Stimulated activated naive CD8-positive, alpha-beta T cell treated with anti-CD3 and anti-CD28 coated beads, Interleukin-15, Interleukin-2, amounts not matched to agents 100 ng/mL and 50 ng/mL, for 24 hours (primary cell): ENCODE results near the gene ADAD2.
A peak's percentile ranks its signal among the peaks of the same experiment; 100 is the strongest.

Experiments used
- H3K27ac Mint-ChIP-seq: one replicate; pipeline ENCODE4 v1.8.0; 2021; ENCODE audit warnings: mild to moderate bottlenecking, mixed read lengths
- H3K27me3 Mint-ChIP-seq: one replicate; pipeline ENCODE4 v1.8.0; 2021; ENCODE audit warnings: mixed read lengths
- H3K36me3 Mint-ChIP-seq: one replicate; pipeline ENCODE4 v1.8.0; 2021; ENCODE audit warnings: low read depth, mixed read lengths
- H3K4me1 Mint-ChIP-seq: one replicate; pipeline ENCODE4 v1.8.0; 2021; ENCODE audit warnings: low read depth, mixed read lengths
- H3K4me3 Mint-ChIP-seq: one replicate; pipeline ENCODE4 v1.8.0; 2021; ENCODE audit warnings: mild to moderate bottlenecking, mixed read lengths
- H3K9me3 Mint-ChIP-seq: one replicate; pipeline ENCODE4 v1.8.0; 2021; ENCODE audit warnings: mixed read lengths

ADAD2 gene

DNA sequence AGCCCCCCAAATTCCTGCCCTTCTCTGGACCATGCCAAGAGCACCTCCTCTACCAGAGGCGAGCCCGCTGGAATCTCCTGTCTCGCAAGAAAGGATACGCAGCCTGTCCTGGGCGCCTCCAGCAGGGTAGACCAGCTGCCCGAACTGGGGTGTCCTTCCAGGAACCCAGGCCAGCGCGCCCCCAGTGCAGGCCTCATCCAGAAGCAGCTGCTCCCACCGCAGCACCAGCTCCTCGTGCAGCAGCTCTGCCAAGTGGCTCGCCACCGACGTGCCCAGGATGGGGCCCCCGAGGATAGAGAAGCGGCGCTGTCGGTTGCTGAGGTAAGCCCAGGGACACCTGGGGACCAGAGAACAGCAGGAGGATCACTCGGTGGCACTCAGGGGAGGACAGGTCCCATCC lies 8.9 kb upstream of the ADAD2 start:
- Mint-ChIP-seq H3K4me3 (no peak overlapping the region), H3K27ac (no peak overlapping the region), H3K4me1 (peaks cover 28% of the 10 kb centered on the region), H3K36me3 (peaks cover 35% of the 10 kb centered on the region), H3K27me3 (no peaks in the 10 kb centered on the region), H3K9me3 (no peaks in the 10 kb centered on the region)

DNA sequence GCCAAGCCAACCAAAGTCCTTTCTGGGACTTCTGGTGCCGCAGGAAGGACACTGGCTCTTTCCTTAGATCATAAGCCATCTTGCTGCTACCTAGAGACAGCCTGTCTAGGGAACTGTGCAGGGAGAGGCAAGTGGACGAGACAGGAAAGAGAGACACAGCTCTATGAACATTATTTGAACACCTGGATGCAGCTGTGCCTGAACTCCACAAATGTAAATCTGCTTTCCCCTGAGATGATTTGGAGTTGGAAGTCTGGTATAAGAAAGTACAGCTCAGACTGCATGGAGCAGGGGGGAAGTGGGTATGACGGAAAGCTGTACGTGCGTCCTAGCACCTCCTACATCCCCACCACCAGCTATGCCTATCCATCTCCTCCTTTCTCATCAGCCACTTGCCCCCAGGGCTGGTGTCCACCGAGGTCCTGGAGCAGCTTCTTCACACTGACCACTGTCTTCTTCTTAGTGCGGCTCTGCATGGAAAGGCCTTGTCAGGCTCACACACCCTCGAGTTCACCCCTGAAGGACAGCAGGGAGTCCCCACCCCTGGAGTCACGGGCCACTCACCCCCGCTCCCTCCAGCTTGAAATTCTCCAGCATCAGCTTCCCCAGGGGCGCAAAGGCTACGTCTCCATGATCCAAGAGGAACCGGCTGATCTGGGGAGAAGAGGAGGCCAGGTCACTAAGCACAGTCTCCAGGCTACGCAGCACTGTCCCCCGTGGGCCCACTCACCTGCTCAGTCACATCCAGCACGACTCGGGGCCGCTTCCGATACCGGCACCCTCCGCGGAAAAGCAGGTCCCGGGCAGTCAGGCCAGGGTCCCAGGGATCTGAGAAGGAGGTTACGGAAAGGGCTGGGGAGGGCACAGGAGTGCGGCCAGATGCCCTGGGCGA lies 8.0 kb upstream of the ADAD2 start:
- no peaks in the 10 kb centered on the region for H3K9me3 Mint-ChIP-seq
- peaks cover 31% of the 10 kb centered on the region for H3K36me3 Mint-ChIP-seq
- H3K27ac Mint-ChIP-seq: no peak overlapping the region
- H3K27me3 Mint-ChIP-seq: no peaks in the 10 kb centered on the region
- H3K4me3 Mint-ChIP-seq: no peak overlapping the region
- H3K4me1 Mint-ChIP-seq: peaks cover 24% of the 10 kb centered on the region

DNA sequence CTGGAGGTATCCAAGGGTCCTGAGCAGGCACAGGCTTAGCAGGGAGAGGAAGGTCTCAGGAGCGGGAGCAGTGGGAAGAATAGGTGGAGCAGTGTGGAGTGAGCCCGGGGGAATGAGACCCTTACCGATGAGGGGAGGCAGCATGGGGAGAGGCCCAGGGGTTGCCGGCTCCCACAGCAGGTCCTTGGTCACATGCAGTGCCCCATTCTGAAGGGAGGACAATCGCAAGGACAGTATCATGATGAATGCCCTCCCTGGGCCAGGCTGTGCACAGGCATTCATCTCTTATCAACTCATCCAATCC lies 7.4 kb upstream of the ADAD2 start:
- Mint-ChIP-seq H3K36me3 (peaks cover 27% of the 10 kb centered on the region), H3K27ac (no peak overlapping the region), H3K4me3 (no peak overlapping the region)

DNA sequence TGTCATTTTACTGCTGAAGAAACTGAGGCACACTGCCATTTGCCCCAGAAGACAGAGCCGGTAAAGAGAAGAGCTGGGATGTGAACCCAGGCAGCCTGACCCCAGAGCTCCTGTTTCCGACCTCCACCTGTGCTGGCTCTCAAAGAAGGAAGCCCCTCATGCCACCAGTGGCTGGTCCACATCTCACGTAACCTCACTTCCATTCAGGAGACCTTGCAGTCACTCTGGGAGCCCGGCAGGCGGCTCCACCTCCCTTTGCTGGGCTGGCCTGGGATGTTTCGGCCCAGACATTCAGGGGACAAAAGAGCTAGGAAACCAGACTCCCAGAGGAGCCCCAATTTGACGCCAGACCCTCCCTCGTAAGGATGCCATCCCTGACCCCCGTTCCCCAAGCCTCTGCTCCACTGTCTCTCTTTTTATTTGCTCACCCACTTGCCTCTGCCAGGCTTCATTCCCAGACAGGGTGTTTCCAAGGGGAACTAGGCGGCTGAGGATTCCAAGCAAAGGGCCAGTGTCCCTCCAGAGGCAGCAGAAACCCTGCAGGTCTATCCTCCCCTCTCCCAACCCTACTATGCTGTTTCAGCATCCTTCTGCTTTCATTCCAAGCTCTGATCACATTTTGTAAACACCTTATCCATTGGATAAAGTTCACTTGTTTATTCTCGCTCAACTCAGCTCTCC lies 6.9 kb upstream of the ADAD2 start:
- Mint-ChIP-seq H3K27me3 (no peaks in the 10 kb centered on the region), H3K4me3 (peak overlapping the region; percentile 14), H3K9me3 (no peaks in the 10 kb centered on the region), H3K4me1 (peaks cover 19% of the 10 kb centered on the region), H3K27ac (peak overlapping the region; percentile 21), H3K36me3 (peaks cover 27% of the 10 kb centered on the region)

More for the DNA sequence above, 7.4 kb upstream of the ADAD2 start:
- H3K9me3 Mint-ChIP-seq: no peaks in the 10 kb centered on the region
- H3K27me3 Mint-ChIP-seq: no peaks in the 10 kb centered on the region
- H3K4me1 Mint-ChIP-seq: peaks cover 19% of the 10 kb centered on the region

DNA sequence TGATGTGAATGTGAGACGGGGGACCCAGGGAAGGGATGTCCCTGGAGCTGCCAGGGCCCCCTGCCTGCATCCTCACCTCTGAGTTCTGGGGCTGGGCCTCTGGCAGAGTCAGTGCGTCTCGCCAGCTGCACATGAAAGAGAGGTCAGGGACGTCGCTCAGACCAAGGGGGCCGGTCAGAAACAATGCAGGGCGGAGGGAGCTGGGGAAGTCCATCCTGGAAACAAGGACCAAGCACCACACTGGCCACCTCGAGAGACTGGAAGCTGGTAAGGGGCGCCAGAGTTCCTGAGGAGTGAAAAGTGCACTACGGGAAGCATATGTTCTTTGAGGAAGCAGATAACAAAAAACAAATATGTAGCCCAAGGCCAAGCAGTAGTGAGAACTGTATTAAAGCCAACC lies 6.2 kb upstream of the ADAD2 start:
- Mint-ChIP-seq H3K9me3 (no peaks in the 10 kb centered on the region), H3K27me3 (no peaks in the 10 kb centered on the region), H3K4me3 (peak overlapping the region; percentile 94), H3K27ac (peak overlapping the region; percentile 60), H3K4me1 (peaks cover 19% of the 10 kb centered on the region), H3K36me3 (peaks cover 27% of the 10 kb centered on the region)

DNA sequence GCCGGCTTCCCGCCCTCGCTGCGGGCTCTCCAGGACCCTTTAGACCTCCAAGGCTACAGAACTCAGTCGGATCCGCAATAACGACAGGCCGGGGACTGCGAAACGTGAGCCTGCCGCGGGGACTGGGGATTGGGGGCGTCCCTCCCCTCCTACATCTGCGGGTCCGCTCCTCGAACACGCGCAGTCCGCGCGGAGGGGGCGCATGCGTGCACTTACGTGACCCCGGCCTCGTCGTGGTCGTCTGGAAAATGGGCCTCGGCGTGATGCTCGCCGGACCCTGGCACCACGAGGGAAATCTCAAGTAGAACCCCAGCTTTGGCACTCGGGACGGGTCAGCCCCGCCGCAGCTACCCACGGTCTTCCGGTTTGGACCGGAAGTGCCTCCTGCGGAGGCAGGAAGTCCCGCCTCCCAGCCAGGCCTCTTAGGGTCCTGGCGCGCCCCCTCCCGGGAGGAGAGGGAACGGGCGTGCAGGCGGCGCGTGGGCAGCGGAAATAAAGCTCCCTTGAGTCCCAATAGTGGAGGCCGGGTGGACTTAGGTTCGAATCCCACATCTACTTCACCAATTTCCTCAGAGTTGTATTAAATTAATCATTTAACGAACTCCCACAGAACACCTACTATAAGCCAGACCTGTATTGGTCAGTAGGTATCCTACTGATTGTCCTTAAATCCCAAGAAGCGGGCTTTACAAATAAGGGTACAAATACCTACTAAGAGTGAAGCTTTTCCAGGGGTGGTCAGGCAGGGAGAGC lies 4.1 kb upstream of the ADAD2 start, which contains the start of gene TAF1C:
Gene TAF1C (minus strand): TSS at position 373 of the 753 bp plus-strand sequence. CDS start 2,069 bp downstream, outside the sequence.
- H3K36me3 Mint-ChIP-seq: peaks cover 27% of the 10 kb centered on the region
- H3K4me1 Mint-ChIP-seq: peaks cover 19% of the 10 kb centered on the region
- peak within 1 kb of the TSS; percentile 83 for H3K27ac Mint-ChIP-seq
- H3K4me3 Mint-ChIP-seq: peak within 1 kb of the TSS; percentile 94
- H3K9me3 Mint-ChIP-seq: no peaks in the 10 kb centered on the region
- H3K27me3 Mint-ChIP-seq: no peaks in the 10 kb centered on the region

DNA sequence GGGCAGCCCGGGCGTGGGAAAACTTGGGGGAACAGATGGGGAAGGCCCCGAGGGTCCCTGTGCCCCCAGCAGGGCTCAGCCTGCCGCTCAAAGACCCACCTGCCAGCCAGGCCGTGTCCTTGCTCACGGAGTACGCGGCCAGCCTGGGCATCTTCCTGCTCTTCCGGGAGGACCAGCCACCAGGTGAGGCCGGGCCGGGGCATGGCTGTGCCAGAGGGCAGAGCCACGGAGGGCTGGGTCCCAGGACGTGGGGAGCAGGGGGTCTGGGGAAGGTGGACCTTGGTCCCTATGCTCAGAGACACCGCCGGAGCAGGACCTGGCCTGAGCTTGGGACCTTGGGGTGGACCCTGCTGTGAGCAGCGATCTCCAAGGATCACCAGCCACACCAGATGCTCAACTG lies 509 bp downstream of the ADAD2 start:
- H3K27ac Mint-ChIP-seq: no peak overlapping the region
- H3K4me3 Mint-ChIP-seq: no peak overlapping the region
- peaks cover 18% of the 10 kb centered on the region for H3K4me1 Mint-ChIP-seq
- H3K36me3 Mint-ChIP-seq: no peaks in the 10 kb centered on the region
- H3K9me3 Mint-ChIP-seq: no peaks in the 10 kb centered on the region
- H3K27me3 Mint-ChIP-seq: no peaks in the 10 kb centered on the region

DNA sequence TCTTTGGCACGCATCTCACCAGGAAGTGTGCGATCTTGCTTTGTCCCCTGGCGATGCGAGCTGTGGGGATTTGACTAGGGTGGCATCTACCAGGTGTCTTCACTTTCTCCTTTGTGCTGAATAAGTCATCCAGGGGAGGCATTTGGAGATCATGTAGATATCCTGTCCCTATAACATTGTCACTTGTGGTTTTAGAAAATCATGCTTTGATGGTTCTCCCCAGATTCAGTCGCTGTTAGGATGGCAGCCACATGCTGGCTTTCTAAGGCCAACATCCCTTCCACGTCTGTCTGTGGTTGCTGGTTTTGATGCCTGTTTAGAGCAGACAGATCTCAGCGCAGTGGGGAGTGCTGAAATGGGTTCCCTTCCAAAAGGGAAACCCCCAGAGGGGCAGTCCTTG lies 2.5 kb downstream of the ADAD2 start:
- H3K36me3 Mint-ChIP-seq: no peaks in the 10 kb centered on the region
- H3K27me3 Mint-ChIP-seq: no peaks in the 10 kb centered on the region
- no peaks in the 10 kb centered on the region for H3K9me3 Mint-ChIP-seq
- peaks cover 18% of the 10 kb centered on the region for H3K4me1 Mint-ChIP-seq
- H3K4me3 Mint-ChIP-seq: peak overlapping the region; percentile 70
- peak overlapping the region; percentile 76 for H3K27ac Mint-ChIP-seq

DNA sequence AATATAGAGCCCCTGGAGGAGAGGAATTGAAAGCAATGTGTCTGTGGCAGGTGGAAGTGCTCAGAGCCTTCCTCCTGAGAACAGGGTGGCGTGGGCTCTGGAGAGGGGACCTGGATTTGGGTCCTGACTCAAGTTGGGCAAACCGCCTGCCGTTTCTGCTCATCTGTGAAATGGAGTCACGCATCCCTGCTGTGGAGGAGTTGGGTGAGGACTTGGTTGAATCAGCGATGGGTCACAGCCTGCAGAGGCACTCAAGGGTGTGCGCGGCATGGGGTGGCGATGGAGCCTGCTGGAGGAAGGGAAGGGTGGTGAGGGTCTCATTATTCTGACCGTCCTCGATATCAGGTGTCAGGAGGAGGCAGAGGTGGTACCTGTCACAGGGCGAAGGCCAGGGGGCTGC lies 3.1 kb downstream of the ADAD2 start:
- Mint-ChIP-seq H3K27me3 (no peaks in the 10 kb centered on the region), H3K36me3 (no peaks in the 10 kb centered on the region), H3K4me3 (peak overlapping the region; percentile 70), H3K4me1 (peaks cover 18% of the 10 kb centered on the region), H3K27ac (peak overlapping the region; percentile 76), H3K9me3 (no peaks in the 10 kb centered on the region)

DNA sequence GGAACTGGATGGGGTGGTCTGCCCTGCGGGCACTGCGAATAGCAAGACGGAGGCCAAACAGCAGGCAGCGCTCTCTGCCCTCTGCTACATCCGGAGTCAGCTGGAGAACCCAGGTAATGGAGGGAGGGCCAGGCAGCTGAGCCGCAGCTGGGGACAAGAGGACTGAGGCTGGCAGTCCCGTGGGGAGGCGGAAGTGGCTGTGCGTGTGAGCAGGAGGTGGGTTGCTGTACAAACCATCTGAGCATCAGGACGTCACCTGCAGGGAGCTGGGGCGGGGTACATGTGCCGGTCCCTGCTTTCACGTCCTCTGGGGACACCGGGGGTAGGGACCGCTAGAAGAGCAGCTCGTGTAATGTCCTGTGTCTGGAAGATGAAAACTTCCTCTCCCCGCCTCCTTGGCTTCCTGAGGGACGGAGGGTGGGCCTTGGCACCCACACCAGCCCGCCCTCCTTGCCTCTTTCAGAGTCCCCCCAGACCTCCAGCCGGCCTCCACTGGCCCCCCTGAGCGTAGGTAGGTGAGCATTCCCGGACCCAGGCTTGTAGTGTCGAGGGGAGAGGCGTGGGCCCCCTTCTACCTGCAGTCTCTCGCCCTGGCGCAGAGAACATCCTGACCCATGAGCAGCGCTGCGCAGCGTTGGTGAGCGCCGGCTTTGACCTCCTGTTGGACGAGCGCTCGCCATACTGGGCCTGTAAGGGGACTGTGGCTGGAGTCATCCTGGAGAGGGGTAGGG lies 3.7 kb downstream of the ADAD2 start:
- peak overlapping the region; percentile 70 for H3K4me3 Mint-ChIP-seq
- peaks cover 18% of the 10 kb centered on the region for H3K4me1 Mint-ChIP-seq
- H3K27ac Mint-ChIP-seq: peak overlapping the region; percentile 76
- H3K36me3 Mint-ChIP-seq: no peaks in the 10 kb centered on the region
- no peaks in the 10 kb centered on the region for H3K9me3 Mint-ChIP-seq
- H3K27me3 Mint-ChIP-seq: no peaks in the 10 kb centered on the region

DNA sequence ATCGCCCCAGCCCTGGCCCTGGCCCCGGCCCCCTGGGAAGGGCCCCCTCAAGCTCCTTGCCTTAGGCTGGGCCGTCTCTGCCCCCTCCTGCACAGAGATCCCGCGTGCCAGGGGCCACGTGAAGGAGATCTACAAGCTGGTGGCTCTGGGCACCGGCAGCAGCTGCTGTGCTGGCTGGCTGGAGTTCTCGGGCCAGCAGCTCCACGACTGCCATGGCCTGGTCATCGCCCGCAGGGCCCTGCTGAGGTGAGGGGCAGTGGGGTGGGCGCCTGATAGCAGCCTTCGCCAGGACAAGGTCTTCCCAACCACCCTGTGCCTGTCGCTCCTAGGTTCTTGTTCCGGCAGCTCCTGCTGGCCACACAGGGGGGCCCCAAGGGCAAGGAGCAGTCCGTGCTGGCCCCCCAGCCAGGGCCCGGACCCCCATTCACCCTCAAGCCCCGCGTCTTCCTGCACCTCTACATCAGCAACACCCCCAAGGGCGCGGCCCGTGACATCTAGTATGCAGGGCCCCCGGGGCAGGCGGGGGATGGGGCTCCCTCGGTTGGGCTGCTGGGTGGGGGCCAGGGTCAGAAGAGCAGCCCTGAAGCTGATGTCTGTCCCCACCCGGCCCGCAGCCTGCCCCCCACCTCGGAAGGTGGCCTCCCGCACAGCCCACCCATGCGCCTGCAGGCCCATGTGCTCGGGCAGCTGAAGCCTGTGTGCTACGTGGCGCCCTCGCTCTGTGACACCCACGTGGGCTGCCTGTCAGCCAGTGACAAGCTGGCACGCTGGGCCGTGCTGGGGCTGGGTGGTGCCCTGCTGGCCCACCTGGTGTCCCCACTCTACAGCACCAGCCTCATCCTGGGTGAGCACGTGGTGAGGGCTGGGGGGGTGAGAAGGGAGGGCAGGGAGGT lies 4.5 kb downstream of the ADAD2 start:
- Mint-ChIP-seq H3K27ac (no peak overlapping the region), H3K9me3 (no peaks in the 10 kb centered on the region), H3K4me3 (no peak overlapping the region), H3K4me1 (peaks cover 18% of the 10 kb centered on the region), H3K27me3 (no peaks in the 10 kb centered on the region), H3K36me3 (no peaks in the 10 kb centered on the region)

DNA sequence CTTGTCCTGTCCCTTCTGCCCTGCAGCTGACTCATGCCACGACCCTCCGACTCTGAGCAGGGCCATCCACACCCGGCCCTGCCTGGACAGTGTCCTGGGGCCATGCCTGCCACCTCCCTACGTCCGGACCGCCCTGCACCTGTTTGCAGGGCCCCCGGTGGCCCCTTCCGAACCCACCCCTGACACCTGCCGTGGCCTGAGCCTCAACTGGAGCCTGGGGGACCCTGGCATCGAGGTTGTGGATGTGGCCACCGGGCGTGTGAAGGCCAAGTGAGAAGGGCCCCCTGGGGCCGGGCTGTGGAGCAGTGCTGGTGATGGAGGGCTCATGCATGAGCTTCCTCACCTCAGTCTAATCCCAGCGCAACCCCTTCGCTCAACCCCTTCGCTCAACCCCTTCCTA lies 5.1 kb downstream of the ADAD2 start:
- Mint-ChIP-seq H3K36me3 (no peaks in the 10 kb centered on the region), H3K9me3 (no peaks in the 10 kb centered on the region), H3K4me1 (peaks cover 18% of the 10 kb centered on the region), H3K4me3 (no peak overlapping the region), H3K27ac (no peak overlapping the region), H3K27me3 (no peaks in the 10 kb centered on the region)

DNA sequence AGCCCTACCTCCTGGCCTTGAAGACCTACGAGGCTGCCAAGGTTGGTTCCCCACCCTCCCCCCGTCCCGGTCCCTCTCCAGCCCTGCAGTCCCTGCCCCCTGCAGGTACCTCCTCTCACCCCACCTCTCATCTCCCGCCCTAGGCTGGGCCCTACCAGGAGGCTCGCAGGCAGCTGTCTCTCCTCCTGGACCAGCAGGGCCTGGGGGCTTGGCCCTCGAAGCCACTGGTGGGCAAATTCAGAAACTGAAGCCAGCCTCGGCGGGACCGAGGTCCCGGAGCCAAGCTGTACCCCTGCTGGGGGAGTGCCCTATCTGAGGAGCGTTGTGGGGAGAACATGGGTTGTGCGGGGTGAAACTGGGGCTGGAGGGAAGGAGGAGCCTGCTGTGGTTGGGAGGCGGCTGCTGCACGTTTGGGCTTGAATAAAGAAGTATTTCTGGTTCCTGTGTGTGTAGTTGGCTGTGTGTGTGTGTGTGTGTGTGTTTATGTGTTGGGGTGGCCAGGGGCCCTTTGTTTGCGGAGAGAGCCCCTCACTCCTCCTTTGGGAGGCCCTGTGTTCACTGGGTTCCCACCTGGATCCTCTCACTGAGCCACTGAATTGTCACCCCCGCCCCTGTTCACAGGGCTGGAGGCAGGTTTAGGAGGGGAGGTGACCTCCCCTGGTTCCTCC lies 5.9 kb downstream of the ADAD2 start:
- H3K4me3 Mint-ChIP-seq: no peak overlapping the region
- H3K36me3 Mint-ChIP-seq: no peaks in the 10 kb centered on the region
- H3K27ac Mint-ChIP-seq: no peak overlapping the region
- H3K27me3 Mint-ChIP-seq: no peaks in the 10 kb centered on the region
- no peaks in the 10 kb centered on the region for H3K9me3 Mint-ChIP-seq
- peaks cover 18% of the 10 kb centered on the region for H3K4me1 Mint-ChIP-seq
